ENCODE results near the gene TMEM245.

- no peak for TF ChIP-seq CTCF (IDR thresholded peaks at IDR 0.05)
- no peak for TF ChIP-seq EP300 (IDR thresholded peaks at IDR 0.05)
These were observed 91.3 kb downstream of the TMEM245 start for GRCh38 chr9:109028457-109028856.
